ENCODE results near the gene PCK1. TPM values are rescaled to one million over a fixed set of nuclear protein-coding genes. Genes with fewer than 3 reads are reported as not detected.

The PCK1 gene
- total RNA-seq, 1 donor from 2014 or later, result under 0.01 TPM

DNA sequence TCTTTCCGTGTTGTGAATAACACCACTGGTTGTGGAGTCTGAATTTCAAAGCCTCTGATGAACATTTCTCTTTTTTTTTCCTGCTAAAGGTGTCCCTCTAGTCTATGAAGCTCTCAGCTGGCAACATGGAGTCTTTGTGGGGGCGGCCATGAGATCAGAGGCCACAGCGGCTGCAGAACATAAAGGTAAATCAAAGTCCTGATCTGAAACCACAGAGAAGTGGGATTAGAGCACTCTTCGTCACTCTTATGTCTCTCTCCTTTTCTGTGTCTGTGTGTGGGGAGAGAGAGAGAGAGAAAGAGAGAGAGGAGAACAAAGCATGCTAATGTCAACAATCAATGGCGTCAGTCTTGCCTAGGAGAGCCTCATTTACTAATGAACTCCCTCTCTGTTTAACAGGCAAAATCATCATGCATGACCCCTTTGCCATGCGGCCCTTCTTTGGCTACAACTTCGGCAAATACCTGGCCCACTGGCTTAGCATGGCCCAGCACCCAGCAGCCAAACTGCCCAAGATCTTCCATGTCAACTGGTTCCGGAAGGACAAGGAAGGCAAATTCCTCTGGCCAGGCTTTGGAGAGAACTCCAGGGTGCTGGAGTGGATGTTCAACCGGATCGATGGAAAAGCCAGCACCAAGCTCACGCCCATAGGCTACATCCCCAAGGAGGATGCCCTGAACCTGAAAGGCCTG is 4.2 kb downstream of the PCK1 start:
- peaks cover 29% of the 10 kb centered on the region for H3K27me3 ChIP-seq (ENCODE audit: control insufficient read depth, insufficient read depth, low read length)
- no peak for DNase-seq (ENCODE audit: low read depth)
- TF ChIP-seq, protein P1, sequence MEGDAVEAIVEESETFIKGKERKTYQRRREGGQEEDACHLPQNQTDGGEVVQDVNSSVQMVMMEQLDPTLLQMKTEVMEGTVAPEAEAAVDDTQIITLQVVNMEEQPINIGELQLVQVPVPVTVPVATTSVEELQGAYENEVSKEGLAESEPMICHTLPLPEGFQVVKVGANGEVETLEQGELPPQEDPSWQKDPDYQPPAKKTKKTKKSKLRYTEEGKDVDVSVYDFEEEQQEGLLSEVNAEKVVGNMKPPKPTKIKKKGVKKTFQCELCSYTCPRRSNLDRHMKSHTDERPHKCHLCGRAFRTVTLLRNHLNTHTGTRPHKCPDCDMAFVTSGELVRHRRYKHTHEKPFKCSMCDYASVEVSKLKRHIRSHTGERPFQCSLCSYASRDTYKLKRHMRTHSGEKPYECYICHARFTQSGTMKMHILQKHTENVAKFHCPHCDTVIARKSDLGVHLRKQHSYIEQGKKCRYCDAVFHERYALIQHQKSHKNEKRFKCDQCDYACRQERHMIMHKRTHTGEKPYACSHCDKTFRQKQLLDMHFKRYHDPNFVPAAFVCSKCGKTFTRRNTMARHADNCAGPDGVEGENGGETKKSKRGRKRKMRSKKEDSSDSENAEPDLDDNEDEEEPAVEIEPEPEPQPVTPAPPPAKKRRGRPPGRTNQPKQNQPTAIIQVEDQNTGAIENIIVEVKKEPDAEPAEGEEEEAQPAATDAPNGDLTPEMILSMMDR (IDR thresholded peaks at IDR 0.05; ENCODE audit: insufficient read depth, low read length, poor library complexity, severe bottlenecking), result no peak
- no peaks in the 10 kb centered on the region for H3K36me3 ChIP-seq (ENCODE audit: control insufficient read depth, insufficient read depth, low read length)
- H3K4me3 ChIP-seq (ENCODE audit: low read depth, low read length), result no peak overlapping the region

- Histone ChIP-seq H3K27me3 (ENCODE audit: control insufficient read depth, insufficient read depth, low read length) (peaks cover 32% of the 10 kb centered on the region), H3K36me3 (ENCODE audit: control insufficient read depth, insufficient read depth, low read length) (no peaks in the 10 kb centered on the region), H3K4me3 (ENCODE audit: low read depth, low read length) (no peak overlapping the region)
- TF ChIP-seq, protein P1 (IDR thresholded peaks at IDR 0.05; ENCODE audit: insufficient read depth, low read length, poor library complexity, severe bottlenecking), result no peak
- DNase-seq (ENCODE audit: low read depth), result no peak
Observed at GRCh38 chr20:57566399-57566798, 5.5 kb downstream of the PCK1 start.

DNA sequence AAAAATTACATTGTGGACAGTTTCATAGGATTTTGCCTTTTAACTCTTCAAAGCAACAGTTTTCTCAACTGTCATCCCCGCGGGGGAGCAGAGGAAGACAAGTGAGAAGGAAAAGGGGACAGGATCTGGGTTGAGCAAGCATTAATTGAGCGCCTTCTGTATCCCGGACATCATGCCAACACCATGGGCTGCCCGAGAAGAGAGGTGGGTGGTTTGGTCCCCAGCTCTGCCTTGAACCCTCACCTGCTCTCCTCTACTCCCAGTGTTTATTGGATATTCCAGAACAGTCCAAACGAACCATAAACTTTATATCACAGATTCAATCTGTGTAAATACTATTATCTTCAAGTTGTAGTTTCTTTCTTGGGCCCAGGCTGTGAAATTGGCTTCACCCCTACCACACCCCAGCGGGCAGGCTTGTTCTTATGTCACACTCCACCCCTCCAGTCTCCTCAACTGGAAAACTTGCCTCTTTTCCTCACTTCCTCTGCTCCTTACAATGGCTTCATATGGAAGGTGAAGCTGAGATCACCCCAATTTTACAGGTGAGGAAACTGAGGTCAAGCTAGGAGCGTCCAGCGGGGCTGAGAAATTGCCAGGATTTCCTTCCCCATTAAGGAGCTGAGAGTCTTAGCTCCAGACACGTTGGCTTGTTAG is 6.0 kb downstream of the PCK1 start:
- Histone ChIP-seq H3K27me3 (ENCODE audit: control insufficient read depth, insufficient read depth, low read length) (peaks cover 29% of the 10 kb centered on the region), H3K36me3 (ENCODE audit: control insufficient read depth, insufficient read depth, low read length) (no peaks in the 10 kb centered on the region), H3K4me3 (ENCODE audit: low read depth, low read length) (no peak overlapping the region)
- TF ChIP-seq, protein P1 (IDR thresholded peaks at IDR 0.05; ENCODE audit: insufficient read depth, low read length, poor library complexity, severe bottlenecking), result no peak
- no peak for DNase-seq (ENCODE audit: low read depth)

- TF ChIP-seq, protein P1 (IDR thresholded peaks at IDR 0.05; ENCODE audit: insufficient read depth, low read length, poor library complexity, severe bottlenecking), result no peak
- Histone ChIP-seq H3K27me3 (ENCODE audit: control insufficient read depth, insufficient read depth, low read length) (peaks cover 35% of the 10 kb centered on the region), H3K4me3 (ENCODE audit: low read depth, low read length) (no peak overlapping the region), H3K36me3 (ENCODE audit: control insufficient read depth, insufficient read depth, low read length) (no peaks in the 10 kb centered on the region)
- DNase-seq (ENCODE audit: low read depth), result no peak
Observed at GRCh38 chr20:57567471-57568079, 6.7 kb downstream of the PCK1 start.

GRCh38 chr20:57568088-57568896 is 7.4 kb downstream of the PCK1 start:
- H3K4me3 ChIP-seq (ENCODE audit: low read depth, low read length), result no peak overlapping the region
- DNase-seq (ENCODE audit: low read depth), result no peak
- H3K36me3 ChIP-seq (ENCODE audit: control insufficient read depth, insufficient read depth, low read length), result no peaks in the 10 kb centered on the region
- peaks cover 42% of the 10 kb centered on the region for H3K27me3 ChIP-seq (ENCODE audit: control insufficient read depth, insufficient read depth, low read length)
- TF ChIP-seq, protein P1 (IDR thresholded peaks at IDR 0.05; ENCODE audit: insufficient read depth, low read length, poor library complexity, severe bottlenecking), result no peak

All from kidney epithelial cell (primary cell).